SK-N-SH (cell line): Measurements from ENCODE around the gene ATAD1.

Source experiments
- EP300 ChIP-seq, 2 experiments: IDR thresholded peaks; 2 replicates each; pipeline versions ENCODE4 v1.4.0 to v1.6.1; 2012; ENCODE audit warnings: borderline replicate concordance in 1 of 2, low read depth in 1 of 2, low read length in 1 of 2
- MXI1 ChIP-seq: IDR thresholded peaks from 2 replicates; pipeline ENCODE4 v1.6.1; 2012; ENCODE audit warnings: mild to moderate bottlenecking, low read depth, low read length, improper control_type of control experiment
- SMC3 ChIP-seq: IDR thresholded peaks from 2 replicates; pipeline ENCODE4 v1.6.1; 2012; ENCODE audit warnings: low read depth, low read length, improper control_type of control experiment
- TAF1 ChIP-seq: IDR thresholded peaks from 2 replicates; pipeline ENCODE4 v1.6.1; 2012; ENCODE audit warnings: low read depth, mild to moderate bottlenecking, low read length, moderate library complexity, borderline replicate concordance
- TF ChIP-seq, protein P1 (sequence below): fragments of 200-600 bp; sonication (generic); IDR thresholded peaks from 2 replicates; pipeline ENCODE4 v1.6.1; 2017; ENCODE audit warnings: antibody characterized with exemption, mild to moderate bottlenecking, moderate library complexity

DNA sequence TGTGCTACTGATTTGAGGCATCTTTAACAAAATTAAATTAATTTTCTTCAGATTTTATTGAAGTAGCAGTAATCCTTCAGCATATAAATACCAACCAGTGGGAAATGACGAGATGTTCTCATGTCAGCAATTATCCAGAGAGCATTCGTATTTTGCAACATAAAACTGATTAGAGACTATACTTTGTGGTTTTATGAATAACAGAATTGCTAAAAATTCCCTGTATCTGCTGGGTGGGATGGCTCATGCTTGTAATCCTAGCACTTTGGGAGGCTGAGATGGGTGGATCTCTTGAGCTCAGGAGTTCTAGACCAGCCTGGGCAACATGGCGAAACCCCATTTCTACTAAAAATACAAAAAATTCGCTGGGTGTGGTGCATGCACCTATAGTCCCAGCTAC lies 56.9 kb downstream of the ATAD1 start:
- TF ChIP-seq, protein P1, sequence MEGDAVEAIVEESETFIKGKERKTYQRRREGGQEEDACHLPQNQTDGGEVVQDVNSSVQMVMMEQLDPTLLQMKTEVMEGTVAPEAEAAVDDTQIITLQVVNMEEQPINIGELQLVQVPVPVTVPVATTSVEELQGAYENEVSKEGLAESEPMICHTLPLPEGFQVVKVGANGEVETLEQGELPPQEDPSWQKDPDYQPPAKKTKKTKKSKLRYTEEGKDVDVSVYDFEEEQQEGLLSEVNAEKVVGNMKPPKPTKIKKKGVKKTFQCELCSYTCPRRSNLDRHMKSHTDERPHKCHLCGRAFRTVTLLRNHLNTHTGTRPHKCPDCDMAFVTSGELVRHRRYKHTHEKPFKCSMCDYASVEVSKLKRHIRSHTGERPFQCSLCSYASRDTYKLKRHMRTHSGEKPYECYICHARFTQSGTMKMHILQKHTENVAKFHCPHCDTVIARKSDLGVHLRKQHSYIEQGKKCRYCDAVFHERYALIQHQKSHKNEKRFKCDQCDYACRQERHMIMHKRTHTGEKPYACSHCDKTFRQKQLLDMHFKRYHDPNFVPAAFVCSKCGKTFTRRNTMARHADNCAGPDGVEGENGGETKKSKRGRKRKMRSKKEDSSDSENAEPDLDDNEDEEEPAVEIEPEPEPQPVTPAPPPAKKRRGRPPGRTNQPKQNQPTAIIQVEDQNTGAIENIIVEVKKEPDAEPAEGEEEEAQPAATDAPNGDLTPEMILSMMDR: no peak
- no peak for TF ChIP-seq MXI1
- TF ChIP-seq TAF1: no peak
- no peak for TF ChIP-seq EP300 (IDR thresholded peaks at IDR 0.05; ENCODE audit: borderline replicate concordance in 1 of 2, low read depth in 1 of 2, low read length in 1 of 2)
- TF ChIP-seq SMC3: no peak
